OCI-LY3 (cell line): ENCODE results near the gene SYF2.

Source experiments
- EZH2phosphoT487 ChIP-seq: fragments of 200-600 bp; shearing (Covaris generic); IDR thresholded peaks from 2 replicates; pipeline ENCODE4 v1.6.1; 2018; ENCODE audit warnings: antibody characterized with exemption, mixed run types, low read depth
- TF ChIP-seq, protein P1 (sequence below): fragments of 200-600, 300-600 bp; sonication (generic); IDR thresholded peaks from 2 replicates; pipeline ENCODE4 v1.5.1; 2014; ENCODE audit warnings: antibody characterized with exemption, low read length, low read depth

GRCh38 chr1:25194572-25195020 lies 37.7 kb downstream of the SYF2 start:
- TF ChIP-seq, protein P1, sequence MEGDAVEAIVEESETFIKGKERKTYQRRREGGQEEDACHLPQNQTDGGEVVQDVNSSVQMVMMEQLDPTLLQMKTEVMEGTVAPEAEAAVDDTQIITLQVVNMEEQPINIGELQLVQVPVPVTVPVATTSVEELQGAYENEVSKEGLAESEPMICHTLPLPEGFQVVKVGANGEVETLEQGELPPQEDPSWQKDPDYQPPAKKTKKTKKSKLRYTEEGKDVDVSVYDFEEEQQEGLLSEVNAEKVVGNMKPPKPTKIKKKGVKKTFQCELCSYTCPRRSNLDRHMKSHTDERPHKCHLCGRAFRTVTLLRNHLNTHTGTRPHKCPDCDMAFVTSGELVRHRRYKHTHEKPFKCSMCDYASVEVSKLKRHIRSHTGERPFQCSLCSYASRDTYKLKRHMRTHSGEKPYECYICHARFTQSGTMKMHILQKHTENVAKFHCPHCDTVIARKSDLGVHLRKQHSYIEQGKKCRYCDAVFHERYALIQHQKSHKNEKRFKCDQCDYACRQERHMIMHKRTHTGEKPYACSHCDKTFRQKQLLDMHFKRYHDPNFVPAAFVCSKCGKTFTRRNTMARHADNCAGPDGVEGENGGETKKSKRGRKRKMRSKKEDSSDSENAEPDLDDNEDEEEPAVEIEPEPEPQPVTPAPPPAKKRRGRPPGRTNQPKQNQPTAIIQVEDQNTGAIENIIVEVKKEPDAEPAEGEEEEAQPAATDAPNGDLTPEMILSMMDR: no peak
- no peak for TF ChIP-seq EZH2phosphoT487
